Right forelimb (tissue), 1 donor: Measurements from ENCODE around the gene DIP2B.
"Not testable (repeated sequence)": the region's sequence is repeated elsewhere in the genome, so short reads cannot be mapped to it uniquely, and the experiment has no call there.

Source experiments
- DNase-seq: peaks from one replicate; pipeline ENCODE4 v3.0.0-alpha.2; 2018

DIP2B gene

GRCh38 chr12:50521781-50522180 is 17.0 kb downstream of the DIP2B start:
- not testable (repeated sequence) for DNase-seq

GRCh38 chr12:50523772-50524171 is 19.0 kb downstream of the DIP2B start:
- DNase-seq: no peak

- DNase-seq: no peak
Observed at GRCh38 chr12:50524621-50525020, 19.8 kb downstream of the DIP2B start.

GRCh38 chr12:50525422-50525821 is 20.6 kb downstream of the DIP2B start:
- no peak for DNase-seq

- DNase-seq: no peak
Observed at GRCh38 chr12:50527359-50527726, 22.6 kb downstream of the DIP2B start.

GRCh38 chr12:50528800-50529199 is 24.0 kb downstream of the DIP2B start:
- DNase-seq: no peak

GRCh38 chr12:50529345-50529744 is 24.6 kb downstream of the DIP2B start:
- DNase-seq: no peak

- no peak for DNase-seq
Observed at GRCh38 chr12:50530532-50530931, 25.7 kb downstream of the DIP2B start.

- no peak for DNase-seq
Observed at GRCh38 chr12:50533203-50533584, 28.4 kb downstream of the DIP2B start.

- DNase-seq: no peak
Observed at GRCh38 chr12:50533971-50534370, 29.2 kb downstream of the DIP2B start.

GRCh38 chr12:50536831-50537537 is 32.2 kb downstream of the DIP2B start:
- DNase-seq: no peak

GRCh38 chr12:50537538-50537919 is 32.7 kb downstream of the DIP2B start:
- DNase-seq: no peak

- no peak for DNase-seq
Observed at GRCh38 chr12:50538182-50538581, 33.4 kb downstream of the DIP2B start.

- no peak for DNase-seq
Observed at GRCh38 chr12:50541139-50541538, 36.4 kb downstream of the DIP2B start.

- DNase-seq: no peak
Observed at GRCh38 chr12:50542448-50542847, 37.7 kb downstream of the DIP2B start.

GRCh38 chr12:50543188-50543587 is 38.4 kb downstream of the DIP2B start:
- DNase-seq: not testable (repeated sequence)

- no peak for DNase-seq
Observed at GRCh38 chr12:50545213-50545612, 40.4 kb downstream of the DIP2B start.

- DNase-seq: no peak
Observed at GRCh38 chr12:50545786-50546185, 41.0 kb downstream of the DIP2B start.

- DNase-seq: no peak
Observed at GRCh38 chr12:50546441-50547318, 41.9 kb downstream of the DIP2B start.

GRCh38 chr12:50547742-50548141 is 43.0 kb downstream of the DIP2B start:
- no peak for DNase-seq

GRCh38 chr12:50549885-50550284 is 45.1 kb downstream of the DIP2B start:
- DNase-seq: no peak

GRCh38 chr12:50550530-50551223 is 45.9 kb downstream of the DIP2B start:
- no peak for DNase-seq

- no peak for DNase-seq
Observed at GRCh38 chr12:50551866-50552265, 47.1 kb downstream of the DIP2B start.

- no peak for DNase-seq
Observed at GRCh38 chr12:50554651-50555050, 49.9 kb downstream of the DIP2B start.
